GM21360 (cell line): ENCODE results near the gene PIAS1.
"Not testable (repeated sequence)": the region's sequence is repeated elsewhere in the genome, so short reads cannot be mapped to it uniquely, and the experiment has no call there.

Source experiments
- ATAC-seq: cut with Tn5 transposase; IDR thresholded peaks from one replicate; pipeline ENCODE4 v1.9.1; 2021; ENCODE audit warnings: mild to moderate bottlenecking, moderate library complexity; ENCODE audit not compliant: unreplicated experiment

The PIAS1 gene

GRCh38 chr15:68211656-68212320 lies 157.7 kb downstream of the PIAS1 start:
- no peak for ATAC-seq

- not testable (repeated sequence) for ATAC-seq
These were observed 159.4 kb downstream of the PIAS1 start for GRCh38 chr15:68213491-68213845.

- ATAC-seq, result no peak
These were observed 160.1 kb downstream of the PIAS1 start for GRCh38 chr15:68213991-68214837.

GRCh38 chr15:68214838-68215254 lies 160.7 kb downstream of the PIAS1 start:
- no peak for ATAC-seq

GRCh38 chr15:68217341-68217740 lies 163.2 kb downstream of the PIAS1 start:
- ATAC-seq, result no peak

GRCh38 chr15:68218331-68218730 lies 164.2 kb downstream of the PIAS1 start:
- ATAC-seq, result no peak

GRCh38 chr15:68218847-68219798 lies 165.0 kb downstream of the PIAS1 start:
- no peak for ATAC-seq

GRCh38 chr15:68220489-68220888 lies 166.4 kb downstream of the PIAS1 start:
- ATAC-seq, result no peak

GRCh38 chr15:68220967-68221366 lies 166.9 kb downstream of the PIAS1 start:
- ATAC-seq, result no peak

- ATAC-seq, result not testable (repeated sequence)
These were observed 167.7 kb downstream of the PIAS1 start for GRCh38 chr15:68221530-68222431.

GRCh38 chr15:68222432-68222743 lies 168.3 kb downstream of the PIAS1 start:
- ATAC-seq, result not testable (repeated sequence)

- no peak for ATAC-seq
These were observed 169.1 kb downstream of the PIAS1 start for GRCh38 chr15:68223171-68223570.

GRCh38 chr15:68224108-68224507 lies 170.0 kb downstream of the PIAS1 start:
- no peak for ATAC-seq

GRCh38 chr15:68224546-68225250 lies 170.6 kb downstream of the PIAS1 start:
- no peak for ATAC-seq

GRCh38 chr15:68225442-68225841 lies 171.3 kb downstream of the PIAS1 start:
- not testable (repeated sequence) for ATAC-seq

- no peak for ATAC-seq
These were observed 173.6 kb downstream of the PIAS1 start for GRCh38 chr15:68227643-68228142.

GRCh38 chr15:68228143-68228970 lies 174.2 kb downstream of the PIAS1 start:
- ATAC-seq, result no peak

GRCh38 chr15:68228971-68229385 lies 174.9 kb downstream of the PIAS1 start:
- no peak for ATAC-seq
